NB4 (cell line): ENCODE data around the gene NOC4L.

Source experiments
- CTCF ChIP-seq: IDR thresholded peaks from one replicate; pipeline ENCODE4 v1.5.1; 2012; ENCODE audit warnings: low read depth, low read length
- MYC ChIP-seq: IDR thresholded peaks from 2 replicates; pipeline ENCODE4 v1.6.1; 2011; ENCODE audit warnings: low read depth, low read length
- POLR2A ChIP-seq: IDR thresholded peaks from 2 replicates; pipeline ENCODE4 v1.6.1; 2011; ENCODE audit warnings: mild to moderate bottlenecking; ENCODE audit not compliant: insufficient read length; ENCODE audit errors: extremely low read depth

- no peak for TF ChIP-seq CTCF
- TF ChIP-seq POLR2A: no peak
- no peak for TF ChIP-seq MYC
Measured at GRCh38 chr12:132158677-132159554, 14.7 kb downstream of the NOC4L start.
